DOHH2 (cell line): ENCODE results near the gene TRMT11.

ENCODE experiments used
- CTCF ChIP-seq: fragments of 200-600 bp; sonication (generic); IDR thresholded peaks from one replicate; pipeline ENCODE4 v1.5.1; 2014; ENCODE audit warnings: antibody characterized with exemption, mild to moderate bottlenecking, low read depth, low read length; ENCODE audit not compliant: poor library complexity, severe bottlenecking
- EZH2phosphoT487 ChIP-seq: fragments of 200-600 bp; sonication (generic); IDR thresholded peaks from 2 replicates; pipeline ENCODE4 v1.6.1; 2017; ENCODE audit warnings: borderline replicate concordance, mild to moderate bottlenecking, antibody characterized with exemption, low read length, moderate library complexity, mixed read lengths

GRCh38 chr6:126039284-126039683, 52.9 kb downstream of the TRMT11 start:
- TF ChIP-seq CTCF, result no peak
- no peak for TF ChIP-seq EZH2phosphoT487
